Measurements from ENCODE around the gene SKI.
"Not testable (repeated sequence)": the region's sequence is repeated elsewhere in the genome, so short reads cannot be mapped to it uniquely, and the experiment has no call there.

Gene SKI

DNA sequence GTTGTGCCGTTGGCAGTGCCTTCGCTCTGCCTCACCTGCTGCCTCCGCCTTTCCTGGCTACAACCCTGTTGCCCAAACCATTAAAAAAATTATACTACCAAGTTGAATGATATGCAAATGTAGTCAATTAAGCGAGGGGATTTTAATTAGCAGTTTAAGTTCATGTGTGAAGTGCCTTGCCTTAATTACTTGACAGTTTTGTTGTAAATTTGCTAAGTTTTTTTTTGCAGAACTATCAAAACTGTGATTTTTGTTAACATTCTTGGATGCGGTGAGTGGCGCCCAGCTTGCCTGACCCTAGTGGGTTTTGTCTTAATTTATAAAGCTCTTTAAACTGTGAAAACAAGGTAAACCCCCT is 10.9 kb downstream of the SKI start:
- H3K9me3 ChIP-seq (ENCODE audit: control insufficient read depth, low read length) = no peaks in the 10 kb centered on the region
- no peak overlapping the region for H3K4me3 ChIP-seq (ENCODE audit: extremely low read depth, insufficient read depth, low read length, poor library complexity, severe bottlenecking)
- 90 to 100% methylated on average over 1 to 3 of the region's 6 CpGs for WGBS, 2 experiments (ENCODE audit: insufficient coverage in 2 of 2)
- H3K27ac ChIP-seq (ENCODE audit: low read depth, low read length, severe bottlenecking) = no peak overlapping the region
- peaks cover 63% of the 10 kb centered on the region for H3K36me3 ChIP-seq (ENCODE audit: control insufficient read depth, insufficient read depth, low read length)
- peaks cover 5% of the 10 kb centered on the region for H3K4me1 ChIP-seq (ENCODE audit: control insufficient read depth, insufficient read depth, low read length, poor library complexity, severe bottlenecking)

GRCh38 chr1:2239384-2239985 is 11.4 kb downstream of the SKI start:
- Histone ChIP-seq H3K4me3 (ENCODE audit: extremely low read depth, insufficient read depth, low read length, poor library complexity, severe bottlenecking) (no peak overlapping the region), H3K36me3 (ENCODE audit: control insufficient read depth, insufficient read depth, low read length) (peaks cover 59% of the 10 kb centered on the region), H3K4me1 (ENCODE audit: control insufficient read depth, insufficient read depth, low read length, poor library complexity, severe bottlenecking) (peaks cover under 1% of the 10 kb centered on the region), H3K27ac (ENCODE audit: low read depth, low read length, severe bottlenecking) (no peak overlapping the region), H3K9me3 (ENCODE audit: control insufficient read depth, low read length) (no peaks in the 10 kb centered on the region)
- WGBS, 2 experiments (ENCODE audit: insufficient coverage in 2 of 2) = 93 to 97% methylated on average over 22 to 30 of the region's 30 CpGs

DNA sequence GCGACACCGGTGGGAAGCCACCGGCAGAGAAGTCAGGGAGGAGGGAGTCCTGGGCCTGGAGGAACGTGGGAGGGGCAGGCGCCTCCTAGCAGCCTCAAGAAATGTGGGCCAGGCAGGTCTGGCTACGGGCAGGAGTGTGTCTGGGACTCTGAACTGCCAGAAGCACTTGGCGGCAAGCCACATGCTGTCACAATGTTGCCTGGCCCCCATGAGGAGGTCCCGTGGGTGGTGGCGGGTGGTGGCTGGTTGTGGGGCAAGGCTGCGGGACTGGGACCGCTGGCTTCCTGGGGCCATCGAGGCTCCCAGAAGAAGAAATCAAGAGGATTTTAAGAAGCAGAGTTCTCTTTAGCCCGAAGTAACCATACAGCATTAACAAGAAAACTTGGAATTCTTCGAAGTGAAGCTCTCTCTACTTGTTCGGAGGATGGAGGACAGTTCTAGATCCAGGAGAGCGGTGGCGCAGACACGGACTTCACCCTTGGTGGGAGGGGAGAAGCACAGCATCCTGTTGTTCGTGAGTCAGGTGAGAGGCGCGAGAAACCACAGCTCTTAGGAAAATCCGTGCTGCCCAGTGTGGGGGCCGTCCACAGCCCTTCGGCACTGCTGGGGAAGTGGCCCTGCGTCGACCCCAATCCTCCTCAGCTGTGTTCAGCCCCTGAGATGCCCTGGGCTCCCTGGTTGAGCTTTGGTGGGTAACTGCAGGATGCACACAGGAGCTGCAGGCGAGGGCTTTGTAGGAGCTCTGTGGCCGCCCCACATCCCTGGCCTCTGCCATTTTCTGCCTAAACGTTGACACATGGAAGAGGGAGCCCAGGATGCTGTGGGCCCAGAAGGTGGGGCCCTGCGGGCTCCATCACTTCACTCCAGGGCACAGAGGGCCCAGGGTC is 12.4 kb downstream of the SKI start:
- Histone ChIP-seq H3K36me3 (ENCODE audit: control insufficient read depth, insufficient read depth, low read length) (peaks cover 56% of the 10 kb centered on the region), H3K4me3 (ENCODE audit: extremely low read depth, insufficient read depth, low read length, poor library complexity, severe bottlenecking) (no peak overlapping the region), H3K27ac (ENCODE audit: low read depth, low read length, severe bottlenecking) (no peak overlapping the region), H3K9me3 (ENCODE audit: control insufficient read depth, low read length) (no peaks in the 10 kb centered on the region), H3K4me1 (ENCODE audit: control insufficient read depth, insufficient read depth, low read length, poor library complexity, severe bottlenecking) (peaks cover 2% of the 10 kb centered on the region)
- 91 to 92% methylated on average over 25 to 27 of the region's 30 CpGs for WGBS, 2 experiments (ENCODE audit: insufficient coverage in 2 of 2)

DNA sequence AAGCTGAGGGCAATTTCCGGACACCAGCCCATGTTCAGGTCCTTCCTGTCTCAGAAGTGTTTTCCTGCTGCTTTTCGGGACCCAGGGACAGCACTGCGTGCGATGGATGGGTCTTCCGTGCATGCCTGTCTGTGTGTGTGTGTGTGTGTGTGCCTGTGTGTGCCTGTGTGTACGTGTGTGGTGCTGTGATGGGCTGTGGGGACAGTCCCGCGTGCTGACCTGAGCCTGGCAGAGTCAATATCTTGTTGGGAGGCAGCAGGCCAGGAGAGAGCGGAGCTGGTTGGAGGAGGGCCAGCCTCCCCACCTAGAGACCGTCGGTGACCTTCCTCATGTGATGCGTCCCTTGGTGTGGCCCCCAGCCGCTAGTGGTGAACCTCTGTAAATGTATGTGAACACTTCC is 13.7 kb downstream of the SKI start:
- peaks cover 13% of the 10 kb centered on the region for H3K4me1 ChIP-seq (ENCODE audit: control insufficient read depth, insufficient read depth, low read length, poor library complexity, severe bottlenecking)
- no peaks in the 10 kb centered on the region for H3K9me3 ChIP-seq (ENCODE audit: control insufficient read depth, low read length)
- WGBS, 2 experiments (ENCODE audit: insufficient coverage in 2 of 2) = 94 to 95% methylated on average over 7 to 12 of the region's 13 CpGs
- no peak overlapping the region for H3K4me3 ChIP-seq (ENCODE audit: extremely low read depth, insufficient read depth, low read length, poor library complexity, severe bottlenecking)
- H3K36me3 ChIP-seq (ENCODE audit: control insufficient read depth, insufficient read depth, low read length) = peaks cover 51% of the 10 kb centered on the region
- no peak overlapping the region for H3K27ac ChIP-seq (ENCODE audit: low read depth, low read length, severe bottlenecking)

- Histone ChIP-seq H3K9me3 (ENCODE audit: control insufficient read depth, low read length) (no peaks in the 10 kb centered on the region), H3K4me1 (ENCODE audit: control insufficient read depth, insufficient read depth, low read length, poor library complexity, severe bottlenecking) (peaks cover 23% of the 10 kb centered on the region), H3K36me3 (ENCODE audit: control insufficient read depth, insufficient read depth, low read length) (peaks cover 45% of the 10 kb centered on the region), H3K4me3 (ENCODE audit: extremely low read depth, insufficient read depth, low read length, poor library complexity, severe bottlenecking) (no peak overlapping the region), H3K27ac (ENCODE audit: low read depth, low read length, severe bottlenecking) (no peak overlapping the region)
- 95% methylated on average over 33 of the region's 33 CpGs for WGBS, 2 experiments (ENCODE audit: insufficient coverage in 2 of 2)
Measured at GRCh38 chr1:2242814-2243725, 15.0 kb downstream of the SKI start.

GRCh38 chr1:2247045-2247394 is 18.9 kb downstream of the SKI start:
- 97% methylated on average over 6 to 7 of the region's 7 CpGs for WGBS, 2 experiments (ENCODE audit: insufficient coverage in 2 of 2)
- not testable (repeated sequence) for H3K27ac ChIP-seq (ENCODE audit: low read depth, low read length, severe bottlenecking); H3K4me3 ChIP-seq (ENCODE audit: extremely low read depth, insufficient read depth, low read length, poor library complexity, severe bottlenecking); H3K9me3 ChIP-seq (ENCODE audit: control insufficient read depth, low read length)
- Histone ChIP-seq H3K4me1 (ENCODE audit: control insufficient read depth, insufficient read depth, low read length, poor library complexity, severe bottlenecking) (peaks cover 35% of the 10 kb centered on the region), H3K36me3 (ENCODE audit: control insufficient read depth, insufficient read depth, low read length) (peaks cover 31% of the 10 kb centered on the region)

GRCh38 chr1:2247760-2248126 is 19.6 kb downstream of the SKI start:
- WGBS, 2 experiments (ENCODE audit: insufficient coverage in 2 of 2) = 60 to 66% methylated on average over 14 to 18 of the region's 18 CpGs
- H3K27ac ChIP-seq (ENCODE audit: low read depth, low read length, severe bottlenecking) = peak overlapping the region; percentile 64
- peaks cover 33% of the 10 kb centered on the region for H3K36me3 ChIP-seq (ENCODE audit: control insufficient read depth, insufficient read depth, low read length)
- peaks cover 35% of the 10 kb centered on the region for H3K4me1 ChIP-seq (ENCODE audit: control insufficient read depth, insufficient read depth, low read length, poor library complexity, severe bottlenecking)
- H3K4me3 ChIP-seq (ENCODE audit: extremely low read depth, insufficient read depth, low read length, poor library complexity, severe bottlenecking) = no peak overlapping the region
- H3K9me3 ChIP-seq (ENCODE audit: control insufficient read depth, low read length) = no peaks in the 10 kb centered on the region

DNA sequence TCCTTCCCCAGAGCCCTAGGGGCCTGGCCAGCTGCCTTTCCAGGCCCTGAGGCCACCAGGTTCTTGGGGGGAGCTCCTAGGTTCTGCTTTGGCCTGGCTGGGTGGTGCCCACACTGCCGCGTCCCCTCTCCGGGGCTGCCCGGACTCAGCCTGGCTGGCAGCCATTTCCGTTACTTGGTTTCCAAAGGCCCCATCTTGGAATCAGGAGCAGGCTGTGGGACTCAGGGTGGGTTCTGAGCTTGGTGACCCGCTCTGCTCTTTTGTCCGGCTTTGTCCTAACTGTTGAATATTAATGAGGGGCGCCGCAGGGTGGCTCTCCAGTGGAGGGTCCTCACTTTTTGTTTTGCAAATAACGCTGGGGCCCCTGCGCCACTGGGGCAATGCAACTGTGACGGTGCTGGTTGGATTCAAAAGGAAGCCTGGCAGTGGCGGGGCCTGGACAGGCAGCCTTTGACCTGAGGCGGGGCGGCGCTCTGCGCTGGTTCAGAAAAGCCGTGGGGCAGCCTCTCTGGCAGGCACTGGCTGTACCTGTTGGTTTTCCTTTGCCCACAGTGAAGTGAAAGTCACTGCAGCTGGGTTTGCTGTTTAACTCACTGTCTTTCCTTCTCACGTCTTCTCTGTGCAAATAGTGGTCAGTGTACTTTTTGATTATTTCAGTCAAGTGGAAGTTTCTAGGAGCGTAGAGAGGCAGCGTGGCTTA is 20.2 kb downstream of the SKI start:
- Histone ChIP-seq H3K4me3 (ENCODE audit: extremely low read depth, insufficient read depth, low read length, poor library complexity, severe bottlenecking) (no peak overlapping the region), H3K27ac (ENCODE audit: low read depth, low read length, severe bottlenecking) (peak overlapping the region; percentile 64), H3K9me3 (ENCODE audit: control insufficient read depth, low read length) (peaks cover 2% of the 10 kb centered on the region), H3K4me1 (ENCODE audit: control insufficient read depth, insufficient read depth, low read length, poor library complexity, severe bottlenecking) (peaks cover 35% of the 10 kb centered on the region), H3K36me3 (ENCODE audit: control insufficient read depth, insufficient read depth, low read length) (peaks cover 33% of the 10 kb centered on the region)
- WGBS, 2 experiments (ENCODE audit: insufficient coverage in 2 of 2) = 57 to 64% methylated on average over 20 to 21 of the region's 21 CpGs

- Histone ChIP-seq H3K27ac (ENCODE audit: low read depth, low read length, severe bottlenecking) (no peak overlapping the region), H3K4me3 (ENCODE audit: extremely low read depth, insufficient read depth, low read length, poor library complexity, severe bottlenecking) (no peak overlapping the region), H3K4me1 (ENCODE audit: control insufficient read depth, insufficient read depth, low read length, poor library complexity, severe bottlenecking) (peaks cover 35% of the 10 kb centered on the region), H3K9me3 (ENCODE audit: control insufficient read depth, low read length) (peaks cover 9% of the 10 kb centered on the region), H3K36me3 (ENCODE audit: control insufficient read depth, insufficient read depth, low read length) (peaks cover 35% of the 10 kb centered on the region)
- WGBS, 2 experiments (ENCODE audit: insufficient coverage in 2 of 2) = 88 to 91% methylated on average over 20 to 24 of the region's 24 CpGs
Measured at GRCh38 chr1:2248854-2249558, 20.9 kb downstream of the SKI start.

DNA sequence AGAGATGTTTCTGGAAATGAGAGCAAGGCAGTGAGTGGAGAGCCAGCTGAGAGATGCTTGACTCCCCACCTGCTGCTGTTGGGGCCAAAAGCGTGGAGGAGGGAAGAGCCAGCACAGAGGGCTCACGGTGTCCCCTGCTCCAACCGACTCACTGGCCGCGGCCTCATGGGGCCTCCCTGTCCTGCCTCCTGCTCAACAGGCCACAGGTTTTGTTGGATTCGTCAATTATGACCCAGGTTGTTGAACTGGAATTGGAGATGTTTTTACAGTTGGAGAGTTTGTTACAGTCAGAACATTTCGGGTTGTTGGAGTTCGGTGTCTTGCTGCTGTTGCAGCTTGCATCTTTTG is 21.4 kb downstream of the SKI start:
- Histone ChIP-seq H3K36me3 (ENCODE audit: control insufficient read depth, insufficient read depth, low read length) (peaks cover 41% of the 10 kb centered on the region), H3K9me3 (ENCODE audit: control insufficient read depth, low read length) (peaks cover 14% of the 10 kb centered on the region), H3K4me1 (ENCODE audit: control insufficient read depth, insufficient read depth, low read length, poor library complexity, severe bottlenecking) (peaks cover 35% of the 10 kb centered on the region), H3K27ac (ENCODE audit: low read depth, low read length, severe bottlenecking) (no peak overlapping the region), H3K4me3 (ENCODE audit: extremely low read depth, insufficient read depth, low read length, poor library complexity, severe bottlenecking) (no peak overlapping the region)
- 80 to 89% methylated on average over 8 of the region's 8 CpGs for WGBS, 2 experiments (ENCODE audit: insufficient coverage in 2 of 2)

All from mesodermal cell (in vitro differentiated cells).